Measurements from ENCODE around the gene PEX11G.

DNA sequence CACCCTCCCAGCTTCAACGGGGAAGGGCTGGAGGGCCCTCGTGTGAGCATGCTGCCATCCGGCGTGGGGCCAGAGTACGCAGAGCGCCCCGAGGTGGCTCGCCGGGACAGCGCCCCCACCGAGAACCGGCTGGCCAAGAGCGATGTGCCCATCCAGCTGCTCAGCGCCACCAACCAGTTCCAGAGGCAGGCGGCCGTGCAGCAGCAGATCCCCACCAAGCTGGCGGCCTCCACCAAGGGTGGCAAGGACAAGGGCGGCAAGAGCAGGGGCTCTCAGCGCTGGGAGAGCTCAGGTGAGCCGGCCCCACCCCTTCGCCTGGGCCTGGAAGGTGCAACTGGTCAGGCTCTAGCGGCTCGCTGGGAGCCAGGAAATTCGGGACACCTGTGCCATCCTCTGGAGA, 20.0 kb downstream of the PEX11G start:
- TF ChIP-seq EZH2 (IDR thresholded peaks at IDR 0.05; ENCODE audit: insufficient read depth, poor library complexity, severe bottlenecking): no peak
- TF ChIP-seq EZH2phosphoT487 (IDR thresholded peaks at IDR 0.05; ENCODE audit: insufficient read depth, low read depth): no peak
